GM12801 (cell line): ENCODE data around the gene COPG1.

Source experiments
- TF ChIP-seq, protein P1 (sequence below): IDR thresholded peaks from one replicate; pipeline ENCODE4 v1.5.1; 2011; ENCODE audit warnings: control low read depth; ENCODE audit not compliant: insufficient read length; ENCODE audit errors: extremely low read depth

The COPG1 gene

GRCh38 chr3:129234441-129234840, 15.0 kb upstream of the COPG1 start:
- TF ChIP-seq, protein P1, sequence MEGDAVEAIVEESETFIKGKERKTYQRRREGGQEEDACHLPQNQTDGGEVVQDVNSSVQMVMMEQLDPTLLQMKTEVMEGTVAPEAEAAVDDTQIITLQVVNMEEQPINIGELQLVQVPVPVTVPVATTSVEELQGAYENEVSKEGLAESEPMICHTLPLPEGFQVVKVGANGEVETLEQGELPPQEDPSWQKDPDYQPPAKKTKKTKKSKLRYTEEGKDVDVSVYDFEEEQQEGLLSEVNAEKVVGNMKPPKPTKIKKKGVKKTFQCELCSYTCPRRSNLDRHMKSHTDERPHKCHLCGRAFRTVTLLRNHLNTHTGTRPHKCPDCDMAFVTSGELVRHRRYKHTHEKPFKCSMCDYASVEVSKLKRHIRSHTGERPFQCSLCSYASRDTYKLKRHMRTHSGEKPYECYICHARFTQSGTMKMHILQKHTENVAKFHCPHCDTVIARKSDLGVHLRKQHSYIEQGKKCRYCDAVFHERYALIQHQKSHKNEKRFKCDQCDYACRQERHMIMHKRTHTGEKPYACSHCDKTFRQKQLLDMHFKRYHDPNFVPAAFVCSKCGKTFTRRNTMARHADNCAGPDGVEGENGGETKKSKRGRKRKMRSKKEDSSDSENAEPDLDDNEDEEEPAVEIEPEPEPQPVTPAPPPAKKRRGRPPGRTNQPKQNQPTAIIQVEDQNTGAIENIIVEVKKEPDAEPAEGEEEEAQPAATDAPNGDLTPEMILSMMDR = no peak

DNA sequence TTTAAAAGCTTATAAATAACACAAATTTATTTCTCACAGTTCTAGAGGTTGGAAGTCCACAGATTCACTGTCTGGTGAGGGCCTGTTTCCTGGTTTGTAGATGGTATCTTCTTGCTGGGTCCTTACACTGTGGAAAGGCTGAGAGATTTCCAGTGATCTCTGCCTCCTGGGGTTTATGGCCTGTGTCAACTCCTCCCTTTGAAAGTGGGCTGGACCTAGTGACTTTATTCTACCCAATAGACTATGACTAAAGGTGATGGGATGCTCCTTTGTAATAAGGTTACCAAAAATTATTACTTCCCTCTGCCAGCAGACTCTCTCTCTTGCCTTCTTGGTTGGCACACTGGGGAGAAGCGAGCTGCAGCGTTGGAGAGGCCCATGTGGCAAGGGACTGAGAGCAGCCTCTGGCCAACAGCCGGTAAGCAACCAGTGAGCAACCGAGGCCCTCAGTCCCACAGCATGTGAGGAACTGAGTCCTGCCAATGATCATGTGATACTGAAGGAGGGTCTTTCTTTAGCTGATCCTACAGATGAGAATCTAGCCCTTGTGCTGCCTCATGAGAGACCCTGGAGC, 14.0 kb upstream of the COPG1 start:
- TF ChIP-seq, protein P1 = no peak

DNA sequence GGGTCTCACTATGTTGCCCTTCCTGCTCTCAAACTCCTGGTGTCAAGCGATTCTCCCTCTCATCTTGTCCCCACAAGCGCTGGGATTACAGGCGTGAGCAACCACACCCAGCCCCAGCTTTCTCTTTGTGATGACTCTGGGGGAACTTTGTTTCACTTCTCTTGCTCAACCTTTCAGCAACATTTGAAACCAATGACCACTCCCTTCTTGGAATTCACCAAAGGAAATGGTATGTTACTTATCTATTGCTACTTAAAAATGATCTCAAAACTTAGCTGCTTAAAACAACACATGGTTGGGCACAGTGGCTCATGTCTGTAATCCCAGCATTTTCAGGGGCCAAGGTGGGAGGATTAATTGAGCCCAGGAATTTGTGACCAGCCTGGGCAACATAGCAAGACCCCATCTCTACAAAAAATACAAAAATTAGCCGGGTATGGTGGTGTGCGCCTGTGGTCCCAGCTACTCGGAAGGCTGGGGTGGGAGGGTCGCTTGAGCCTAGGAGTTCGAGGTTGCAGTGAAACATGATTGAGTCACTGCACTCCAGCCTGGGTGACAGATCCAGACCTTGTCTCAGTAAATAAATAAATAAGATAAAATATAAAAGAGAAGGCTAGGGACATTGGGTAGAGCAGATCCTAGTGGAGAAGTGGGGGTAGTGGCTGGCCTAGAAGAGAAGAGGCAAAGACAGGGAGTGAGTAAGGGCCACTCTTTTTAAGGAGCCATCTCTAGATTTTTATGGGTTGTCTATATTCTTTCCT, 10.3 kb upstream of the COPG1 start:
- TF ChIP-seq, protein P1 = no peak

DNA sequence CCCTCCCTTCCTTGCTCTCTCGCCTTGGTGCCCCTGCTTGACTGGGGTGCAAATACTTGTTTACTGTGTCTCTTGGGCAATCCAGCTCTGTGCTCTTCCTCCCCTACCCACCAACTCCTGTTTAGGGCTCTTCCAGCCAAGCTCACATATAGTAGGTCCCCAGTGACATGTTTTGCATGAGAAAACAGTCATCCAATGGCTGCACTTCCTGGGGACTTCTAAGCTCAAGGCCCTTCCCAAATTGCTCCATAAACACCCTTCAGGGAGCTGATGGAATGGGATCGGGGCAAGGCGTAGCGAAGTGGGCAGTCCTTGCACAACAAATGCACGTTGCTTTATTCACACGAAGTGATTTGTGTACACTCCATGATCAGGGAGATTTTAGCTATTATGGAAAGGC, 9.4 kb upstream of the COPG1 start:
- TF ChIP-seq, protein P1 = no peak

DNA sequence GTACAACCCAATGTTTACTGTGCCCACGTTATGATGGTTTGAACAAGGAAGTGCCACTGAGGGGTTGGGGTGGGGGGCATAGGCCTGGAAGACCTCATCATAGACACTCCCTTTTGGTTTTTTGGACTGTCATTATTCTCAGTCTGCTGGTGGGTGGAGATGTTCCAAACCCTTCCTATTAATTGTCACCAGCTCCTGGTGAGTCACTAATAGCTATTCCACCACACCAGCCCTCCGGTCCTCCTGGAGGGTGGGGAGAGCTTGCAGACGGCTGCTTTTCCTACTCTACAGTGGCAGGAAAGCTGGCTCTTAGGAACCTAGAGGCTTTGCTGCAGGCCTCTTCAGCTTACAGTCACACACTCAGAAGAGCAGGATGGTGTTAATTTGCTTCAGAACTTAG, 9.0 kb upstream of the COPG1 start:
- TF ChIP-seq, protein P1 = no peak

DNA sequence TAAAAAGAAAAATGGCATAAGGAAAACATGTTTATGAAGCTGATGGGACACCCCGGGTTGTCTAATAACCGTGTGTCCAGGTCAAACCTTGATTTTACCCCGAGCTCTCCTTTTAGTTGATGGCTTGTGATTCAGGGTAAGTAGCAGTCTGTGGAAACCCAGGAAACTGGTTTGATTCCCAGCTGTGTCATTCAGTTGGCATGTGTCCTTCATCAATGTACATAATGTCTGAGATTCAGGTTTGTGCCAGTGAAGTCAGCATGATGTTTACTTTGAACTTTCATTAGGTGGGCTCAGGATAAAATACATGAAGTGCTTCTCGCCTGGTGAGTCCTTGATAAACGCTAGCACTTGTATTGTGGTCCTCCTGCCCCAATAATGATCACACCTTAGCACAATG, 4.3 kb upstream of the COPG1 start:
- TF ChIP-seq, protein P1 = no peak

DNA sequence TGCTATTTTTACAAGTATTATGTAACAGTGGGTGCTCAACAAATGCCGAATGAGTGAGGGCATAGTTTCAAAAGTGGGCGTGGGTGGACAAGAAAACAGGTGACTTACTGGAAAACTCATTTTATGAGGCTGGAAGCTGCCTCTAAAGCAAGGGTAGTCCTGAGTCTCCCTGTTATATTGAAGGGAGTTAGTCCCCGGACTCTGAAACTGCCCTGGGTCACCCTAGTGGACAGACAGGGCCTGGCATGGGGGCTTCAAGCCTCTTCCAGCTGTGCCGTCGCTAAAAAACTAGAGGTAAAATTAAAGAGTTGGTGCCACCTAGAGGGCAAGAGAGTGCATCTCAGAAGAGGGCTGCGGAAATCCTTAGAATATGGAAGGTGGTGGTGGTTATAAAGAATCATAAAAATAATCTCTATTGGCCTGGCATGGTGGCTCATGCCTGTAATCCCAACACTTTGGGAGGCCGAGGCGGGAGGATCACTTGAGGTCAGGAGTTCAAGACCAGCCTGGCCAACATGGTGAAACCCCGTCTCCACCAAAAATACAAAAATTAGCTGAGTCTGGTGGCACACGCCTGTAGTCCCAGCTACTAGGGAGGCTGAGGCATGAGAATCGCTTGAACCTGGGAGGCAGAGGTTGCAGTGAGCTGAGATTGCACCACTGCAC, 3.6 kb upstream of the COPG1 start:
- TF ChIP-seq, protein P1 = peak; percentile 36
